Measurements from ENCODE around the gene NPC2. TPM values are rescaled to one million over a fixed set of nuclear protein-coding genes. Genes with fewer than 3 reads are reported as not detected.

NPC2 gene
- total RNA-seq, 2 experiments from 2014 or later: 65.1 to 66.5 TPM

- H3K9me3 Mint-ChIP-seq: no peaks in the 10 kb centered on the region
- H3K36me3 Mint-ChIP-seq (ENCODE audit: low read depth): peaks cover 6% of the 10 kb centered on the region
- peaks cover 11% of the 10 kb centered on the region for H3K4me1 Mint-ChIP-seq
- no peak for DNase-seq
- ChIA-PET POLR2A (no interaction called here), CTCF (no interaction called here)
- H3K27me3 Mint-ChIP-seq: no peaks in the 10 kb centered on the region
- H3K4me3 Mint-ChIP-seq: no peak overlapping the region
- H3K27ac Mint-ChIP-seq: no peak overlapping the region
These were observed 4.2 kb downstream of the NPC2 start for GRCh38 chr14:74488786-74489397.

GRCh38 chr14:74486164-74486563, 6.9 kb downstream of the NPC2 start:
- H3K9me3 Mint-ChIP-seq: no peaks in the 10 kb centered on the region
- no peaks in the 10 kb centered on the region for H3K27me3 Mint-ChIP-seq
- no peak for DNase-seq
- peaks cover 8% of the 10 kb centered on the region for H3K4me1 Mint-ChIP-seq
- ChIA-PET CTCF (interaction anchor here (0.9 to 1.9 kb wide), 3 partner anchors 13 to 126 kb away, joined by 3 to 6 read pairs (median 3); partner anchors contain the start of gene LTBP2), POLR2A (no interaction called here)
- H3K4me3 Mint-ChIP-seq: no peak overlapping the region
- H3K27ac Mint-ChIP-seq: no peak overlapping the region
- H3K36me3 Mint-ChIP-seq (ENCODE audit: low read depth): peaks cover 13% of the 10 kb centered on the region

- H3K27me3 Mint-ChIP-seq: no peaks in the 10 kb centered on the region
- ChIA-PET POLR2A (no interaction called here), CTCF (no interaction called here)
- DNase-seq: no peak
- H3K4me1 Mint-ChIP-seq: no peaks in the 10 kb centered on the region
- no peak overlapping the region for H3K4me3 Mint-ChIP-seq
- peaks cover 19% of the 10 kb centered on the region for H3K36me3 Mint-ChIP-seq (ENCODE audit: low read depth)
- no peak overlapping the region for H3K27ac Mint-ChIP-seq
- no peaks in the 10 kb centered on the region for H3K9me3 Mint-ChIP-seq
These were observed 9.8 kb downstream of the NPC2 start for GRCh38 chr14:74483321-74483720.

GRCh38 chr14:74482571-74482970, 10.5 kb downstream of the NPC2 start:
- no peak for DNase-seq
- Mint-ChIP-seq H3K27me3 (no peaks in the 10 kb centered on the region), H3K36me3 (ENCODE audit: low read depth) (peaks cover 19% of the 10 kb centered on the region), H3K9me3 (no peaks in the 10 kb centered on the region), H3K27ac (no peak overlapping the region), H3K4me3 (no peak overlapping the region), H3K4me1 (no peaks in the 10 kb centered on the region)
- ChIA-PET CTCF (interaction anchor here (1.3 kb wide), 1 partner anchor 10 kb away, joined by 3 read pairs; the partner anchor contains the start of genes ISCA2 and NPC2), POLR2A (no interaction called here)

- Mint-ChIP-seq H3K27me3 (no peaks in the 10 kb centered on the region), H3K4me3 (no peak overlapping the region), H3K4me1 (no peaks in the 10 kb centered on the region), H3K27ac (no peak overlapping the region), H3K36me3 (ENCODE audit: low read depth) (peaks cover 19% of the 10 kb centered on the region), H3K9me3 (no peaks in the 10 kb centered on the region)
- ChIA-PET POLR2A (no interaction called here), CTCF (no interaction called here)
- no peak for DNase-seq
These were observed 13.1 kb downstream of the NPC2 start for GRCh38 chr14:74480046-74480445.

- no peak for DNase-seq
- no peaks in the 10 kb centered on the region for H3K9me3 Mint-ChIP-seq
- no peaks in the 10 kb centered on the region for H3K27me3 Mint-ChIP-seq
- H3K4me3 Mint-ChIP-seq: no peak overlapping the region
- peaks cover 14% of the 10 kb centered on the region for H3K36me3 Mint-ChIP-seq (ENCODE audit: low read depth)
- H3K4me1 Mint-ChIP-seq: no peaks in the 10 kb centered on the region
- POLR2A ChIA-PET: no interaction called here
- CTCF ChIA-PET: no interaction called here
- no peak overlapping the region for H3K27ac Mint-ChIP-seq
These were observed 14.0 kb downstream of the NPC2 start for GRCh38 chr14:74478996-74479635.

- ChIA-PET CTCF (no interaction called here), POLR2A (no interaction called here)
- no peaks in the 10 kb centered on the region for H3K4me1 Mint-ChIP-seq
- H3K27ac Mint-ChIP-seq: no peak overlapping the region
- DNase-seq: no peak
- H3K9me3 Mint-ChIP-seq: no peaks in the 10 kb centered on the region
- no peaks in the 10 kb centered on the region for H3K27me3 Mint-ChIP-seq
- H3K4me3 Mint-ChIP-seq: no peak overlapping the region
- peaks cover 7% of the 10 kb centered on the region for H3K36me3 Mint-ChIP-seq (ENCODE audit: low read depth)
These were observed 16.5 kb downstream of the NPC2 start for GRCh38 chr14:74476607-74477006.

- CTCF ChIA-PET: no interaction called here
- Mint-ChIP-seq H3K27ac (no peak overlapping the region), H3K4me1 (no peaks in the 10 kb centered on the region)
These were observed 17.0 kb downstream of the NPC2 start for GRCh38 chr14:74476107-74476506.

GRCh38 chr14:74475678-74476077, 17.4 kb downstream of the NPC2 start:
- DNase-seq: no peak
- ChIA-PET POLR2A (no interaction called here), CTCF (interaction anchor here (0.5 kb wide), 1 partner anchor 1205 kb away, joined by 3 read pairs; no protein-coding TSS in a partner anchor)
- H3K27ac Mint-ChIP-seq: no peak overlapping the region
- no peaks in the 10 kb centered on the region for H3K4me1 Mint-ChIP-seq
- peaks cover 2% of the 10 kb centered on the region for H3K36me3 Mint-ChIP-seq (ENCODE audit: low read depth)
- H3K9me3 Mint-ChIP-seq: no peaks in the 10 kb centered on the region
- no peaks in the 10 kb centered on the region for H3K27me3 Mint-ChIP-seq
- H3K4me3 Mint-ChIP-seq: no peak overlapping the region

More at GRCh38 chr14:74476107-74476506, 17.0 kb downstream of the NPC2 start:
- DNase-seq: no peak
- no peaks in the 10 kb centered on the region for H3K27me3 Mint-ChIP-seq
- no peak overlapping the region for H3K4me3 Mint-ChIP-seq
- POLR2A ChIA-PET: no interaction called here
- peaks cover 5% of the 10 kb centered on the region for H3K36me3 Mint-ChIP-seq (ENCODE audit: low read depth)
- no peaks in the 10 kb centered on the region for H3K9me3 Mint-ChIP-seq

- Mint-ChIP-seq H3K27me3 (no peaks in the 10 kb centered on the region), H3K36me3 (ENCODE audit: low read depth) (no peaks in the 10 kb centered on the region), H3K4me1 (no peaks in the 10 kb centered on the region), H3K9me3 (no peaks in the 10 kb centered on the region), H3K4me3 (no peak overlapping the region), H3K27ac (no peak overlapping the region)
- CTCF ChIA-PET: no interaction called here
- DNase-seq: no peak
- POLR2A ChIA-PET: interaction anchor here (0.8 kb wide), 1 partner anchor 19 kb away, joined by 3 read pairs; the partner anchor contains the start of genes ISCA2 and NPC2
These were observed 18.7 kb downstream of the NPC2 start for GRCh38 chr14:74474376-74474775.

GRCh38 chr14:74472601-74473000, 20.5 kb downstream of the NPC2 start:
- Mint-ChIP-seq H3K4me1 (no peaks in the 10 kb centered on the region), H3K4me3 (no peak overlapping the region), H3K27me3 (no peaks in the 10 kb centered on the region), H3K9me3 (no peaks in the 10 kb centered on the region), H3K27ac (no peak overlapping the region), H3K36me3 (ENCODE audit: low read depth) (no peaks in the 10 kb centered on the region)
- DNase-seq: no peak
- ChIA-PET CTCF (no interaction called here), POLR2A (interaction anchor here (1.2 kb wide), 1 partner anchor 18 kb away, joined by 3 read pairs; no protein-coding TSS in a partner anchor)

GRCh38 chr14:74469548-74470518, 23.3 kb downstream of the NPC2 start:
- Mint-ChIP-seq H3K36me3 (ENCODE audit: low read depth) (no peaks in the 10 kb centered on the region), H3K4me3 (no peak overlapping the region), H3K27me3 (no peaks in the 10 kb centered on the region), H3K4me1 (no peaks in the 10 kb centered on the region), H3K9me3 (no peaks in the 10 kb centered on the region), H3K27ac (no peak overlapping the region)
- no peak for DNase-seq
- ChIA-PET CTCF (no interaction called here), POLR2A (no interaction called here)

GRCh38 chr14:74468513-74468912, 24.6 kb downstream of the NPC2 start:
- no peaks in the 10 kb centered on the region for H3K27me3 Mint-ChIP-seq
- no peaks in the 10 kb centered on the region for H3K36me3 Mint-ChIP-seq (ENCODE audit: low read depth)
- H3K9me3 Mint-ChIP-seq: no peaks in the 10 kb centered on the region
- no peak for DNase-seq
- ChIA-PET CTCF (no interaction called here), POLR2A (no interaction called here)
- no peak overlapping the region for H3K4me3 Mint-ChIP-seq
- no peak overlapping the region for H3K27ac Mint-ChIP-seq
- no peaks in the 10 kb centered on the region for H3K4me1 Mint-ChIP-seq
